H54 (cell line): Measurements from ENCODE around the gene ZC3H13.

ENCODE experiments used
- DNase-seq: peaks from one replicate; pipeline ENCODE4 v3.0.0; 2011; ENCODE audit warnings: low spot score, mixed read lengths; ENCODE audit not compliant: insufficient read length
- FAIRE-seq: peaks from 3 replicates; lab custom pipeline; 2011; peaks lifted over from hg19 to GRCh38; lab: Jason Lieb, UNC
- POLR2A ChIP-seq: IDR thresholded peaks from 2 replicates; pipeline ENCODE4 v1.6.1; 2011; ENCODE audit warnings: low read depth, mild to moderate bottlenecking, low read length

The ZC3H13 gene

GRCh38 chr13:46052319-46053161, at the start of gene ZC3H13:
TSS of gene ZC3H13 (minus strand) at chr13:46052746. CDS start at chr13:46045507, 7,239 bp downstream.
- TF ChIP-seq POLR2A: peak; percentile 56
- peak; percentile 61 for DNase-seq
- FAIRE-seq: peak; percentile 97

- TF ChIP-seq POLR2A: no peak
- DNase-seq (no peak), FAIRE-seq (no peak)
Observed at GRCh38 chr13:46102255-46102605, 49.7 kb upstream of the ZC3H13 start.

- no peak for DNase-seq
- TF ChIP-seq POLR2A: no peak
- FAIRE-seq: no peak
Observed at GRCh38 chr13:46101484-46102254, 49.1 kb upstream of the ZC3H13 start.

DNA sequence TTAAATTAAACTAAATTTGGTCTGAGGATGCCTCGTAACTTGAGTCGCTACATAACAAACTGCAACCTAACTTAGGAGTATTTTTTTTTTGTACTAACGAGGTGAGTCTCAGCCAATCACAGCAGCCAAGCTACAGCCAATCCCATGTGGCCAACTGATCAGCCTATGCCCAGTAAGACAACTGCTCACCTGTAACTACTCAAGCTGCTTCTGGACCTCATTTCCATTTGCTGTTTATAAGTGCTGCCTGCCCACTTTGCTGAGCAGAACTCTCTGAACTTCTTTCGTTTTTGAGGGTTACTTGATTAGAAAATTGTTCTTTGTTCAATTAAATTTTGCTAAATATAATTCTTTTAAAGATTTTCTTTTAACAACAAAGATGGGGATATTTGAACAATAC, 48.5 kb upstream of the ZC3H13 start:
- DNase-seq: no peak
- no peak for FAIRE-seq
- TF ChIP-seq POLR2A: no peak

DNA sequence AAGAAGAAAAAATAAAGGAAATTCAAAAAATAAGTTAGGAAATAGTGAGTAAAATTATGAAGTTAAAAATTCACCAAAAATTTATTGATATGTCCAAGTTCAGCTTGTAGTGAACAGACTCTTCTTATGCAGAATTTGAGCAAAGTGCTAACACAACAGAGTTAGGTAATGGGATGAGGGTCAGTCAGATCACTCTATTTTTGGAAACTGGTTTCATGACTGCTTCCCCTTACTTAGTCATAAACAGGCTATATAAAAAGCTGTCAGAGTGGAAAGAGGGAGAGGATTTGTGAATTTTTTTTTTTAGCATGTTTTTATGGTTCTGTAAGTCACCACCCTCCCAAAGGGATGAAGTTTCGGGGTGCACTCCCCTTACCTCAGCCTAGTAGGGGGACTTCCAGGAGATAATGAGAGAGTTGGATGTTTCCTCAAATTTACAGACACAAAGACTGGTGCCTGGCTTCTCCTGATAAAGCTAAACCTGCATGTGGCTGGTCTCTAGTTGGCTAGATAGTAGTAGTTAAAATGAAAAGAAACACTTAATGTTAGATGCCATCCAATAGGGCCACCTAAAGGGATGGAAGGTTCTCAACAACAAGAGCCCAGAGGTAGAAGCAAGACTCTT, 47.8 kb upstream of the ZC3H13 start:
- TF ChIP-seq POLR2A: no peak
- FAIRE-seq: no peak
- DNase-seq: no peak

DNA sequence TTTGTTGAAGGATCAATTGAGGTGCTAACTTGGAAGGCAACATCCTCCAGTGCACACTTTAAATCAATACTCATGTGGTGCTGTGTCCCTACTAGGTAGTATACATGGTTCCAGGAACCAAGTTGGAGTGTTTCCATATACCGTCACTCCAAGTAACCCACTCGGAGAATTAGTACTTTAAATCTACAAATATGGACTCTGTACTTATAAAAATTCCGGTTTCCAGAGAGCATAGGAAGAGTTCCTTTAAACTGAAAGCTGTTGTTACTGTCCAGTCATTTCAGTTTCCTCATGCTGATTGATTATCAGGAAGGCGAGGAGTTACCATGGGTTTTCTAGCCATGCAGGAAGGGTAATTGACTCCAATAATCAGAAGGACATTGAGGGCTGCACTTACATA, 45.1 kb upstream of the ZC3H13 start:
- DNase-seq: no peak
- TF ChIP-seq POLR2A: no peak
- FAIRE-seq: no peak

GRCh38 chr13:46097015-46097414, 44.5 kb upstream of the ZC3H13 start:
- TF ChIP-seq POLR2A: no peak
- no peak for DNase-seq
- FAIRE-seq: no peak

DNA sequence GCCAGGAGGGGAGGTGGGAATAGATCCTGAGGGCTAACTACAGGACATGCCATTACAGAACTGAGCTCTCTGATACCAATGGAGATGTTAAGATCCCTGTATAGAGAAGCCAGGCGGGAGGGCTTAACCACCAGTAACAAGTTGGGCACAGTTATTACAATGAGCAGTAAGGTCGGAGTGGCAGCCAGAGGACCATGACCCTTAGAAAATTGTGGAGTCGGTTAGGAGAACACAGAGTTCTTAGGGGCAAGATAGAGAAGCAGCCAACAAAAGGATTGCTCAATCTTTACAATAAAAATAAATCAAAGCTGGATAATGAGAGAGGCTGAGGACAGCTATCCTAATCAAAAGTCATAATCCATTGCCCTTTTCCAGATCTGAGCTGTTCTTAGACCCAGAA, 41.9 kb upstream of the ZC3H13 start:
- no peak for TF ChIP-seq POLR2A
- DNase-seq: no peak
- no peak for FAIRE-seq

GRCh38 chr13:46088821-46089562, 36.4 kb upstream of the ZC3H13 start:
- DNase-seq (no peak), FAIRE-seq (no peak)
- TF ChIP-seq POLR2A: no peak

GRCh38 chr13:46087481-46087880, 34.9 kb upstream of the ZC3H13 start:
- TF ChIP-seq POLR2A: no peak
- FAIRE-seq: no peak
- no peak for DNase-seq

GRCh38 chr13:46086985-46087384, 34.4 kb upstream of the ZC3H13 start:
- DNase-seq (no peak), FAIRE-seq (no peak)
- TF ChIP-seq POLR2A: no peak

DNA sequence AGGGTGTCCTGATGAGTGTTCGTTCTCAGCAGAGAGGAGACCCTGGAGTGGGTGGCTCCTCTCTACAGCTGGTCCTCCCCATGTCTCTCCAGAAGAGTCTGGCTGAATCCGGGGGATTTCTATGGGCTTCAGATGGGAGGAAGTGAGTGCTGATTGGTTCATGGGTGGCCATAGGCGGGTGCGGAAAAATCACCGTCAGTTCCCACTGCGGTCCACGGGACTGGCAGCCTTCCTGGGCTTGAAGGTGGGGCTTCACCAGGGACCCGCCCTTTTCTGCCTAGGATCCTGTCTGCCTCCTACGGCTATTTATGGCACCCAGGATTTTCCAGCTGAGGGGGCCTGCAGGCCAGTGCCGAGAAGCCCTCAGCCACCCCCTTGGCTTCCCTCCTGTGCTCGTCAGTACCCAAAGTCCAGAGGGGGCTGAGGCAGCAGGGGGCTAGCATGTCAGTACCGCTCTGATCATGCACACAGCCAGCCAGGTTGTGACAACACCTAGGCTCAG, 33.9 kb upstream of the ZC3H13 start:
- TF ChIP-seq POLR2A: no peak
- no peak for FAIRE-seq
- no peak for DNase-seq

- FAIRE-seq (no peak), DNase-seq (no peak)
- TF ChIP-seq POLR2A: no peak
Observed at GRCh38 chr13:46085737-46086136, 33.2 kb upstream of the ZC3H13 start.
